GM18498 (cell line): ENCODE results near the gene EEPD1.
"Not testable (repeated sequence)": the region's sequence is repeated elsewhere in the genome, so short reads cannot be mapped to it uniquely, and the experiment has no call there.

Experiments used
- ATAC-seq: cut with Tn5 transposase; IDR thresholded peaks from one replicate; pipeline ENCODE4 v1.9.1; 2021; ENCODE audit warnings: mild to moderate bottlenecking, moderate library complexity; ENCODE audit not compliant: unreplicated experiment

Gene EEPD1

DNA sequence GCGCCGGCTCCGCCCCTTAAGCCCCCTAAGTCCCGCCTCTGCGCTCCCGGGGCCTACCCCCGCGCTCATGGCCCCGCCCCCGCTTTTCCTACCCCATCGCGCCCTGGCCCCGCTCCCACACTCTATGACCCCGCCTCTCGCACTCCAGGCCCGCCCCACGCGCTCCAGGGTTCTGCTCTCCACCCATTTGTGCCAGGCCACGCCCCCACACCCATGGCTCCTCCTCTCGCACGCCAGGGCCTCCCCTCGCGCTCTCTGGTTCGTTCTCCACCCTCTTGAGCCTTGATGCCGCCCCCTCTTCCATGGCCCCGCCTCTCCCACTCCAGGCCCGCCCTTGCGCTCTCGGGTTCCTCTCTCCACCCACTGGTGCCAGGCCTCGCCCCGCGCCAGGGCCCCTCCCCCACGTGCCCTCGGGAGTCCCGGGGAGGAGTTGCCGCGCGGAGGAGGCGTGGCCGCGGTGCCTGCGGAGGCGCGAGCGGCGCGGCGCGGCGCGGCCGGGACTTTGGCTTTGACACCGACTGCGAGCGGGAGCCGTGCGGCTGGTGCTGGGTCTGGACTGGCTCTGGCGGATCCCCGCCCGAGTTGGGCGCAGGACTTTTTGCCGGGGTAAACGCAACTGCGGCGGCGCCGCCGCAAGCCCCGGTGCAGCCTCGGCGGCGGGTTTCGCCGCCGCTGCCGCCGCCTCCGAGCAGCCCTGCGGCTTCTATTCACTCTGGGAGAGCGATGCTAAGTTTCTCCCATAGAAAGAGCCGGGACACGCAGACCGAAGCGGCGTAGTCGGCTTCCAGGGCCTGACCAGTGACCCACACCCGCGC is at the start of gene EEPD1:
TSS of gene EEPD1 (plus strand) at position 499 of the 815 bp plus-strand sequence. CDS start 1,071 bp downstream, outside the sequence.
- ATAC-seq: peak; percentile 96

DNA sequence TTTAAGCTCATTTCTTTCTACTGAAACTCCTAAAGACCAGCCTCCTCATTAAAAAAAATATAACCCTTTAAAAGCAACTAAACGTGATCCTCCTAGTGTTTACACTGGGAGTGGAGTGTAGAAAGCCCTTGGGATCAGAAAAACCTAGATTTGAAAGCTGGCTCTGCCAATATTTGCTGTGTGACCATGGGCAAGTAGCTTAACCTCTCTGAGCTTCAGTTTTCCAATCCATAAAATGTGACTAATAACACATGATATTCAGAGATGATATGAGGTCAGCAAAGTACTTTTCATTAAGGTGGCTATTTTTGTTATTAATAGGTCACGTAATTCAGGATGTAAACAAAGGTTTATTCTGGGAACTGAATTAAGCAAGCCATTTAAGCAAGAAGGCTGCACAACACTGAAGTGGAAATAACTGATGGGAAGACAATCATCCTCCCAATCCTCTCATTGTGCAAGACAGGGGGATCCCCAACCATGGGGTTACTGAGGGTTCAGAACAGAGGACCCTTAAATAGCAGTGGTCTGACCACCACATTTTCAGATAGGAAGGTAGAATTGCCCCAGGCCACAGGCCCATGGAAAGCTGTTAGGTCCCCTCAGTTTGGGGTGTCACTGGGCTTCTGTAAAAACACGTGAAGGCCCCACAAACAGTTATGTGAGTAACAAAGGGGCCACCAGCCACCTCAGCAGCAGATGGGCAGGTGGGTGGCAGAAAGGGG is 49.1 kb upstream of the EEPD1 start:
- ATAC-seq: no peak

DNA sequence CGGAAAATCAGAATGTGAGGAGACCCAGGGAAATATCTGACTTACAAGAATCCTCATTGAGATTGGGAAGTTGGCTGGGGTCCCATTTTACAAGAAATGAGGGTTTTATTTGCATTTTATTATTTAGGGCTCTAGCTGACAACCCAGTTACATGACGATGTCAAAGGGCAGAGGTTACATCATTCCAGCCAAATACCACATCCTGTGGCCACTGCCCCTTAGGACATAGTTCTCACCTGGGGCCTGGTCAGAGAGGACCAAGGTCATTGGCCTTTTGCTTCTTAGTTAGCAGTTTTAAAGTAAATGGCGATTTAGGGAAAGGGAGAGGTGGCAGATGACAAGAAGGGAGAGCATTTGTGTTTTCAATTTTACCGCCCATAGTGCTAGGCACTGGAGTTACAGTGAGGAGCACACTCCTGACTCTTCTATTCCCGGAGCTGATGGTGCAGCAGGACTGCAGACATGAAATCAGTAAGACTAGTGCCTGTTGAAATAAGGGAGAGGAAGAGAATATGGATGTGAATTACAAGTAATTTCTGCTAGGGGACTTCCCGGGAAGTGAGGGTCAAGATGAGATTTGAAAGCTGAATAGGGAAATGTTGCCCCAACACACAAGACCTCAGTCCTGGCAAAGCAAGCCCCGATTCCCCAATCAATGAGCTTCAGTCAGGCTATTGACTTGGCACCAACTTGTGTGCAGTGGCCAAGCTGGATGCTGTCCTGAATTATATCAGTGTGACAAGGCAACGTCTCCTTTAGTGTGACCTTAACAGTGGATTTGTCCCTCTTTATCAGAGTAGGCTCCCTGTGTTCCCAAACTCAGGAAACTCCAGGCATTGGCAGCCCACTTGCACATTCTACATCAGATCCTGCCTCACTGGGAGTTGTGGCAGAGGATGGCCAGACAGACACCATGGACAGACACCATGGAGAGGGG is 45.8 kb upstream of the EEPD1 start:
- not testable (repeated sequence) for ATAC-seq

DNA sequence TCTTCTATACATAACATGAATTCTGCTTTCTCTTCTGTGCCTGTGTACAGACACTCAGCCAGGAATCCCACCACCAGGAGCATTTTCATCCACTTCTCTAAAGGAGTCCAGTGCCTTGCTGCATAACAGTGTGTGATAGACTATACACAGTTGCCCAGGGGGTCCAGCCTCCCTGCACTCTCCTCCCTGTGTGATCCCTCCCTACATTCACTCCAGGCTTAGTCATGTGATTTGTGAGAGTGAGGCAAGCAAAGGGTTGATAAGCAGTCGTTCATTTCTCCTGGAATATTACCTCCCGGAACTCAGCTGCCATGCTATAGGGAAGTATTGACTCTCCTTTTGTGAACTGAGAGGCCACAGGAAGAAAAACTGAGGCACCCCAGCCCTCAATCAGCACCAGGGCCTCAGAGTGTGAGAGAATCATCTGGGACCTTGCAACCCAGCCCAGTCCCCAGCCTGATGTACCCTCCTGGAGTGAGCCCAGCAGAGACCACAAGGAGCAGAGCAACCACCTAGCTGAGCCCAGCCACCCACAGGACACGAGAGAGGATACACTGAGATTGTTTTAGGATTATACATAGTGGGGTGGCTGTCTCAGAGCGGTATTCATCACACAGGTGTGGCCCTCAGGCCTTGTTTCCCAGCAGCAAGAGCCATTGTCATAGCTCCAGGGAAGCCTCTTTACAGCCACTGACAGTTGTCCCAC is 45.0 kb upstream of the EEPD1 start:
- no peak for ATAC-seq

DNA sequence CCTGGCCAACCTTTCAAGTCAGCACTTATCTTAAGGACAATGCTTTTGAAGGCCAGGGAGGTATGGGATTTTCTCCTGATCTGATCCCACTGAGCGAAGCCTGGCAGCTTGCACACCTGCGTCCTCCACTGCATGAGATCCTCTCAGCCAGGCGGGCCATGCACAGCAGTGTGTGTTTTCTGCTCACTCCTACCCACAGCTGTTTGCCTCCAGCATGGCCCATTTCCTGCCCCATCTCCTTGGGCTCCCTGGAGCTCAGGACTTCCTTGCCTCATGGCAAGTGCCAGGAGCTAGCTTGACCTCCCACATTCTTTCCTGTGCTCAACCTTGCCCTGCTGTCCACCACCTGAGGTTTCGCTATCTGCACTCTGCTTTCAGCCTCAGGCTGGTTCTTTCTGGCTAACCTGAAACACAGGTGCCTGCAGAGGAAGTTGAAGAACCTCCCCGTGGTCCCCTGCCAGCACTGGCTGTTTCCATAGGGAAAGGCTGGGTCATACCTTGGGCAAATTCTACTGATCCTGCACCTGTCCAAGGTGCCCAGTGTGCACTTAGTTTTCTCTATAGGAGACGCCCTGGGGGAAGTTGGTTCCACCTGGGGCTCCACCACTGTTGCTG is 43.9 kb upstream of the EEPD1 start:
- no peak for ATAC-seq

DNA sequence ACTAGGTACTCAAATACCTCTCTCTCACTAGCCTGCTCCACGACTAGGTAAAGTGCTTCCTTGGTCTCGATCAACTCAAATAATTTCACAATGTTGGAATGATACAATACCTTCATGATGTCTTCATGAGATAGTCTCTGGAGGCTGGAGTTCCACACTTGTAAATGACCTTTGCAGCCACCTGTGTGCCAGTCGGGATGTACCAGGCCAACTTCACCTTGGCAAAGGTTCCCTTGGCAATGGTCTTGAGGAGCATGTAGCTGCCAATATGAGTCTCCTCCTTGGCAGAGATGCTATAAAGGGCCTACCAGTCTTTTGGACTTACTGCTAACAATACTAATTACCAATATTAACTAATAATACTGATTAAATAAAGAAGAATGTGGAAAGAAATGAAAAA is 42.5 kb upstream of the EEPD1 start:
- ATAC-seq: no peak

DNA sequence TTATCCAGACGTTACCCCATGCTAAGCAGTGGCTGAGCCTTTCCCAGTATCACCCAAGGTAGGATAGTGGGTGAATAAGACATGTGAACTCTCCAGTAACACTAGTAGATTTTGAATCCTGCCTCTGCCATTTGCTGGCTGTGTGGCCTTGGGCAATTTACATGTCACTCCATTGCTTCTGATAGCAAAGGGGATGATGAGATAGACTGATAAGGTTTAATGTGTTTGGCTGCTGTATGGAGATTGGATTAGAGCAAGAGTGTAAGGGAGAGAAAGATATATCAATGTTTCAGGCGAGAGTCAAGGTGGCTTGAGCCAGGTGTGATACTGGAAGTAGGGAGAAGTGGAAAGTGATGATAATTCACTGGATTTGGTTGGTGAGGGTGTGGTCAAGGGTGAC is 40.1 kb upstream of the EEPD1 start:
- no peak for ATAC-seq

DNA sequence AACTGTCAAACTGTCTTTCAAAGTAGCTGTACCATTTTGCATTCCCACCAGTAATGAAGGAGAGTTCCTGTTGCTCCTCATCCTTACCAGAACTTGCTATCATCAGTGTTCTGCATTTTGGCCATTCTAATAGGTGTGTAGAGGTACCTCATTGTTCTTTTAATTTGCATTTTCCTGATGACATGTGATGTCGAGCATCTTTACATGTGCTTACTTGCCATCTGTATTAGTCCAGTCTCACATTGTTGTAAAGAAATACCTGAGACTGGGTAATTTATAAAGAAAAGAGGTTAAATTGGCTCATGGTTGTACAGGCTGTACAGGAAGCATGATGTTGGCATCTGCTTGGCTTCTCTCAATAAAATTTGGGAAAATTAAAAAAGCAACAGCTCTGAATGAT is 38.7 kb upstream of the EEPD1 start:
- no peak for ATAC-seq

DNA sequence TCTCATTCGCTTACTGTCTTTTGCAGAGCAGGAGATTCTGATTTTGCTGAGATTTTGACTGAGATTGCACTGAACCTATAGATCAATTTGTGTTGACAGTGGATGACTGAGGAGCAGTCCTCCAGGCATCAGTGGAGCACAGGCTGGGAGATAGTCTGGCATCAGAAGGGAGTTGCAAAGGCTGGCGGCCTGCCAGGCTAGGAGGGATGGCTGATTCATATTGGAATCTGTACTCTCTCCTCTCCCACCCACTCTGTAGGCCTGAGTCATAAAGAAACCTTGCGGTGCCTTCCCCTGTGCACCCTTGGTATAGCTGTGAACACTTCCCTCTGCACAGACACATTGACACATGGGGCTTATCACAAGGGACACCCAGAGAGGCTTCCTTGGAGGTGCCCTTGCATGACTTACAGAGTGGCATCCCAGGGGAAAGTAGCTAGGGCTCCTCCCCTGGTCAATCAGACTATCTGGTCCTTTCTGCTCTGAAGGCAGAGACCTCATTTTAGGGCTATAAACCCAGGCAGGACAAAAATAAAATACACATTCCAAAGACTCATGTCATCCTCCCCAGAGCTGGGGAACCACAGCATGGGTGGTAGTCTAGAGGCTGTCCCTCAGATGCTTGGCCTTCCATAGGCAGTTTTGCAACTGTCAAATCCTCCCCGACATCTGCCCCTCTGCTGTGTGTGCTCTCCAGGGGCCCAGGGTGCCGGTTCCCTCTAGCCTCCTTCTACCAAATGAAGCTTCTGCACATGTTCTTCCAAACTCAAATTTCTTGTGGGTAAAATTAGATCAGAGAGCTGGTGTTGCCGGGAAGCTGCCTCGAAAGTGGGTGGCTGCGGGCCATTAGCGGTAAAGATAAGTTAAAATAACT is 37.4 kb upstream of the EEPD1 start:
- ATAC-seq: peak; percentile 99

DNA sequence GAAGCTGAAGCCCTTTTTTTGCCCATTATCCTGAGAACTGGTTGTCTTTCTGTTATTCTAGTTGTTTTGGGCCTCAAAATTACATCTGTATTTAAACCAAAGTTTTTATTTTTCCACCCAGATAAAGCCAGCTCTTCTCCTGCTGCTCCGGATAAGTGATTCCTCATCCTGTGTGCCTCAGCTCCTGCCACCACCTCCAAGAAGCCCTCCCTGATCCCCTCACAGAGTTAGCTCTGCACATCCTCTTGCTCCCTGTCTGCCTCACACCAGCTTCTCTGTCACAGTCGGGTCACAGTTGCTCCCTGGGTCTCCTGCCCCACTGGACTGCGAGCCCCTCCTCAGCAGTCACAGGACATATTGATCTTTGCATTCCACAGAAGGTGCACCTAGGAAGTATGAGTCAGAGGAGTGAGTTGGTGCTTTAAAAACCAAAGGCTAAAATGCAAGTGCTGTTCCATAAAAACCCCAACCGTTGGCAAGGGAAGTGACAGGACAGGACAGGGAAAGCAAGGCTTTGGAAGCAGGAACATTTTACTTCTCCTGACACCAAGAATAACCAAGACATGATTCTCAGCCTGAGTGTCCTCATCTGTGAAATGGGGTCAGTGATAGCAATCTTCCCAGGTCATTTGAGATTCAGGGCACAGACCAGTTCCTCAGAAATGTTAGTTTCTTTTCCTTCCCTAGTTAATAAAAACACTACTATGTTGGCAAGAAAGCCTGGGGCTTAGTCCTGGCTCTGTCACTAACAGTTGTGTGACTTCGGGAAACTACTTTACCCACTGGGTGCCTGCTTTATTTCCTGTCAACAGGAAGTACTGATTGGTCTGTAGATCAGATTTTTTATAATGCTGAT is 36.5 kb upstream of the EEPD1 start:
- no peak for ATAC-seq

DNA sequence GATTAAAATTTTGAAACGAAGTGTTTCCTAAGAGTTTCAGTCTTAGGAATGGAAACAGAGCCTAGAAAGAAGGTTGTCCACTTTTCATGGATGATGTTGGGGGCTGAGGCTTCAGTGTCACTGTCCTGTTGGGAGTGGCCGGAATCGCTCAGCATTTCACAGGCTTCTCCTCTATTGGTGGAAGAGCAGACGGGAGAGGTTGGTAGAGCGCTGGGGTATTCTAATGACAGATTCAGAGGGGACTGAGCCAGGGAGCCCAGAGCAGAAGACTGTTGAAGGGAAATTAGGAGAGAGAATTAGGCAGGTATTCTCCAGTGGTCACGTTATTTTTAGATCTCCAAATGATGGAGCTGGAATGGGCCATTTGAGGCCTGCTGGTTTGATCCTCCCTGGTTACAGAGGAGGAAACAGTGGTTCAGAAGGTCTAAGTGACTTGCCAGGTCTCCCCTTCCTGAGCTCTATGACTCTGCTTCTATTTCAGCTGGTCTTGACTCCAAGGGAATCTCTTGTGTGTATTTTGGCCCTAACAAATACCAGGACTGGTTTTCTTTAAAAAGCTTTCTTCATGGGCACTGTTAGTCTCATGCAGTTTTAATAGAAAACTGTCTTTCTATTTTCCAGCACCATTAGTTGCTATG is 35.7 kb upstream of the EEPD1 start:
- ATAC-seq: no peak

DNA sequence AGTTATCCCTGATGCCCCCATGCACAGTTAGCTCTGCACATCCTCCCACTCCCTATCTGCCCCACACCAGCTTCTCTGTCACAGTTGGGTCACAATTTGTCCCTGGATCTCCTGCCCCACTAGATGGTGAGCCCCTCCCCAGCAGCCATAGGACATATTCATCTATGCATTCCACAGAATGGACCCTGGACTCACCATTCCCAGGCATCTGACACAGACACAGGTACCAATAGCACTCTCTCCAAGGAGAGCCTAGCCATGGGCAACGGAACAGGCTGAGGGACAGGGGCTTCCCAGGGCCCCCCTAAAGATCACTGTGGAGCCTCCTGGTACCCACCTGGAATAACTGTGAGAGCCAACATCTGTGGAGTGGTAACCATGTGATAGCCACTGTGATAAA is 34.7 kb upstream of the EEPD1 start:
- ATAC-seq: no peak

DNA sequence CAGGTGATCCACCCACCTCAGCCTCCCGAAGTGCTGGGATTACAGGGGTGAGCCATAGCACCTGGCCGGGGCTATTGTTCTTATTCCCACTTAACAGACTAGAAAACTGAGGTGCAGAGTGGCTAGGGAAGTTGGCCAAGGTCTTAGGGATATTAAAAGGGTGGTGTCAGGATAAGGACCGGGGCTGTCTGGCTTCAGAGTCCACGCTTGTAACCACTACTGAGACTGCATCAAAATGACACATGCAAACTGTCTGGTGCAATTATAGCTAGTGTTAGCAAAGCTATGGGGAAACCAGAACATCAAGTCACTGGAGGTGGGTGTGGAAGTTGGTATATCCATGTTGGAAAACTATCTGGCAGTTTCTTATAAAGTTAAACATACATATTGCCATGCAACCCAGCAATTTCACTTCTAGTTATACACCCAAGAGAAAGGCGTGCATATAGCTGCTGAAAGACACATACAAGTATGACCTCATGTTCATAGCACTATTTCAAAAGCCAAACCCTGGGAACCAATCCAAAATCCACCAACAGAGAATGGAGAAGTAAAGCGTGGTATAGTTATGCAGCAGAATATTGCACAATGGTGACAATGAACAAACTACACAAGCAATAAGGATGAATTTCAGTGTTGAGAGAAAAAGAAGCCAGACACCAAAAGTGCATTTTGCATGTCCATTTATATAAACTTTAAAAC is 33.9 kb upstream of the EEPD1 start:
- no peak for ATAC-seq

DNA sequence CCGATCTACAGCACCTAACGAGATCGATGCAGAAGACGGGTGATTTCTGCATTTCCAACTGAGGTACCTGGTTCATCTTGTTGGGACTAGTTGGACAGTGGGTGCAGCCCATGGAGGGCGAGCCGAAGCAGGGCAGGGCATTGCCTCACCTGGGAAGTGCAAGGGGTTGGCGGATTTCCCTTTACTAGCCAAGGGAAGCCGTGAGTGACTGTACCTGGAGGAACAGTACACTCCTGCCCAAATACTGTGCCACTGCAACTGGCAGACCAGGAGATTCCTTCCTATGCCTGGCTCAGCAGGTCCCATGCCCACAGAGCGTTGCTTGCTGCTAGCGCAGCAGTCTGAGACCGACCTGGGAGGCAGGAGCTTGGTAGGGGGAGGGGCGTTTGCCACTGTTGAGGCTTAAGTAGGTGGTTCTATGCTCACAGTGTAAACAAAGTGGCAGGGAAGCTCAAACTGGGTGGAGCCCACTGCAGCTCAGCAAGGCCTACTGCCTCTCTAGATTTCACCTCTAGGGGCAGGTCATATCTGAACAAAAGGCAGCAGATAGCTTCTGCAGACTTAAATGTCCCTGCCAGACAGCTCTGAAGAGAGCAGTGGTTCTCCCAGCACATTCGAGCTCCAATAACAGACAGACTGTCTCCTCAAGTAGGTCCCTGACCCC is 32.9 kb upstream of the EEPD1 start:
- not testable (repeated sequence) for ATAC-seq

DNA sequence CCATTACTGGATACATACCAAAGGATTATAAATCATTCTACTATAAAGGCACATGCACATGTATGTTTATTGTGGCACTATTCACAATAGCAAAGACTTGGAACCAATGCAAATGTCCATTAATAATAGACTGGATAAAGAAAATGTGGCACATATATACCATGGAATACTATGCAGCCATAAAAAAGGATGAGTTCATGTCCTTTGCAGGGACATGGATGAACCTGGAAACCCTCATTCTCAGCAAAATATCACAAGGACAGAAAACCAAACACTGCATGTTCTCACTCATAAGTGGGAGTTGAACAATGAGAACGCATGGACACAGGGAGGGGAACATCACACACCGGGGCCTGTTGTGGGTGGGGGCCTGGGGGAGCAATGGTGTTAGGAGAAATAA is 27.4 kb upstream of the EEPD1 start:
- not testable (repeated sequence) for ATAC-seq

DNA sequence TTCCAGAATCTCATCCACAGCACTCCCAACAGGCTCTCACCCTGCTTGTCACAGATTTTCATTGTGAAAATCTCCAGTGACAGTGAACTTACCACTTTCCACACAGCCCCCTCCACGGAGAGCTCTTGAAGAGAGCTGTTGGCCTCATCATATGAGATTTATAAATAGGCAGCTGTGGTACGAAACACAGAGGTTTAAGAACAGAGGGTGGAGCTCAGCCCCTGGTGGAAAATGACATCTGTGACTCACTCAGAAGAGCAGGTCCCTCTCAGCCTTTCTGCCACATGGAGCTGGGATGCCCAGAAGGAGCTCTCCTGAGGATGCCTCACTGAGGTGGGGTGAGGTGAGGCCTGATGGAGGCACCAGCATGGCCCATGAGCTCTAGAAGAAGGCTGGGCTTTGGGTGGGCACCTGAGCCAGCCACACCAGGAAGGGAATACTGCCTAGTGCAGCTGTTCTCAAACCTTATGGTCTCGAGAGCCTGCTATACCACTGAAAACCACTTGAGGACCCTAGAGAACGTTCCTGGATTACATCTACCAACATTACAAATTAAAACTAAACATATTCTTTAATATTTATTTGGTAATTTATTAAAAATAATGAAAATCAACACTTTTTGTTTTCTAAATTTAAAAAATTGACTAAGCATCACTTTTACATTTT is 25.8 kb upstream of the EEPD1 start:
- ATAC-seq: no peak
